B cell (primary cell): ENCODE measurements around the gene ACTL6A. TPM values are rescaled to one million over a fixed set of nuclear protein-coding genes. Genes with fewer than 3 reads are reported as not detected.

ENCODE experiments used
- ATAC-seq: fragments of 200-7000 bp; cut with Tn5 transposase; one replicate; pipeline ENCODE4 v1.10.0; 2021; ENCODE audit warnings: low read depth, mild to moderate bottlenecking, moderate number of reproducible peaks, moderate library complexity
- CTCF ChIA-PET: fragments of 350-600 bp; sonication (Branson Sonifier 250); formaldehyde crosslinking; loops from one replicate; lab custom pipeline; 2021; ENCODE audit warnings: antibody characterized with exemption, inconsistent platforms; lab: Charles Lee
- POLR2A ChIA-PET: fragments of 350-600 bp; sonication (Branson Sonifier 250); formaldehyde crosslinking; loops from one replicate; lab custom pipeline; 2021; ENCODE audit warnings: antibody characterized with exemption; lab: Charles Lee
- DNase-seq: peaks from one replicate; pipeline ENCODE4 v3.0.0; 2013
- H2AFZ ChIP-seq: 2 replicates; pipeline ENCODE4 v1.6.1; 2012; ENCODE audit warnings: mild to moderate bottlenecking, low read depth, low read length; ENCODE audit not compliant: insufficient read depth, poor library complexity, severe bottlenecking
- H3K27ac ChIP-seq, 2 donors: 1 replicate in 1 of 2; 2 replicates in 1 of 2; pipeline ENCODE4 v1.5.1; 2012 to 2013; ENCODE audit warnings: low read length in 2 of 2, mild to moderate bottlenecking in 2 of 2, moderate library complexity in 1 of 2
- H3K27me3 ChIP-seq, 4 experiments: fragments of 200-600 bp in 1 of 4; sonication (generic) in 1 of 4; replicated peaks in 1 of 4; 1 replicate in 2 of 4; 2 replicates in 2 of 4; pipeline versions ENCODE4 v1.6.1 to v1.7.0; 2013 to 2016; ENCODE audit warnings: low read length in 3 of 4, mild to moderate bottlenecking in 2 of 4, mixed read lengths in 1 of 4, moderate library complexity in 1 of 4; ENCODE audit not compliant: insufficient read depth in 4 of 4, control insufficient read depth in 3 of 4; ENCODE audit errors: control extremely low read depth in 1 of 4
- H3K36me3 ChIP-seq, 2 experiments: replicated peaks in 1 of 2; 1 replicate in 1 of 2; 2 replicates in 1 of 2; pipeline versions ENCODE4 v1.6.1 to v1.7.1; 2013; ENCODE audit warnings: low read length in 1 of 2; ENCODE audit not compliant: insufficient read depth in 2 of 2, control insufficient read depth in 1 of 2; ENCODE audit errors: control extremely low read depth in 1 of 2, extremely low read depth in 1 of 2
- H3K4me1 ChIP-seq, 2 donors: fragments of 200-600 bp in 1 of 2; sonication (generic) in 1 of 2; 1 replicate in 1 of 2; 2 replicates in 1 of 2; pipeline versions ENCODE4 v1.5.1 to v1.6.1; 2013 to 2017; ENCODE audit warnings: low read length in 2 of 2; ENCODE audit not compliant: control insufficient read depth in 2 of 2, insufficient read depth in 2 of 2
- H3K4me2 ChIP-seq: replicated peaks from 2 replicates; pipeline ENCODE3; 2012; ENCODE audit warnings: mild to moderate bottlenecking, low read depth, low read length; ENCODE audit not compliant: poor library complexity, severe bottlenecking
- H3K4me3 ChIP-seq, 5 experiments: fragments of 200-600 bp in 1 of 5; sonication (generic) in 1 of 5; 1 replicate in 3 of 5; 2 replicates in 2 of 5; pipeline versions ENCODE4 v1.5.1 to v1.7.0; 2011 to 2016; ENCODE audit warnings: low read length in 4 of 5, mild to moderate bottlenecking in 4 of 5, low read depth in 2 of 5, control low read depth in 1 of 5, moderate library complexity in 1 of 5; ENCODE audit not compliant: insufficient read depth in 1 of 5; ENCODE audit errors: control extremely low read depth in 1 of 5, extremely low read depth in 1 of 5
- H3K79me2 ChIP-seq: fragments of 200-600 bp; sonication (generic); one replicate; pipeline ENCODE4 v1.6.0; 2016; ENCODE audit warnings: low read length; ENCODE audit not compliant: control insufficient read depth, insufficient read depth
- H3K9ac ChIP-seq: fragments of 200-600 bp; sonication (generic); 2 replicates; pipeline ENCODE4 v1.6.1; 2017; ENCODE audit warnings: mild to moderate bottlenecking, low read length, moderate library complexity
- H3K9me3 ChIP-seq, 3 donors: one replicate each; pipeline versions ENCODE4 v1.6.1 to v1.7.1; 2013; ENCODE audit warnings: low read length in 2 of 3; ENCODE audit not compliant: control insufficient read depth in 2 of 3, insufficient read depth in 1 of 3; ENCODE audit errors: control extremely low read depth in 1 of 3
- H4K20me1 ChIP-seq: 2 replicates; pipeline ENCODE4 v1.6.0; 2012; ENCODE audit warnings: mild to moderate bottlenecking, low read length; ENCODE audit not compliant: insufficient read depth, control insufficient read depth, poor library complexity, severe bottlenecking
- H3K27ac Mint-ChIP-seq: one replicate; pipeline ENCODE4 v1.8.0; 2021; ENCODE audit warnings: mixed read lengths
- H3K27me3 Mint-ChIP-seq: one replicate; pipeline ENCODE4 v1.8.0; 2021; ENCODE audit warnings: mixed read lengths
- H3K4me1 Mint-ChIP-seq: one replicate; pipeline ENCODE4 v1.8.0; 2021; ENCODE audit warnings: mixed read lengths
- H3K4me3 Mint-ChIP-seq: one replicate; pipeline ENCODE4 v1.8.0; 2021; ENCODE audit warnings: mixed read lengths
- H3K9me3 Mint-ChIP-seq: one replicate; pipeline ENCODE4 v1.8.0; 2022; ENCODE audit warnings: mixed read lengths; ENCODE audit not compliant: insufficient read depth
- CTCF ChIP-seq: fragments of 200-600 bp; IDR thresholded peaks from one replicate; pipeline ENCODE4 v1.8.0; 2022; ENCODE audit warnings: antibody characterized with exemption, mild to moderate bottlenecking
- EZH2 ChIP-seq: IDR thresholded peaks from 2 replicates; pipeline ENCODE4 v1.6.1; 2012; ENCODE audit warnings: borderline replicate concordance, low read depth, mild to moderate bottlenecking, moderate library complexity, low read length; ENCODE audit not compliant: insufficient read depth, poor library complexity, severe bottlenecking
- WGBS: methylation state at CpG from one replicate; pipeline ENCODE4 v1.1.5; 2013; ENCODE audit warnings: missing lambda C conversion rate; ENCODE audit not compliant: insufficient coverage; 5-methylcytosine and 5-hydroxymethylcytosine counted together
- intact Hi-C: fragments of 100-400 bp; cut with micrococcal nuclease; formaldehyde crosslinking; loops from one replicate; pipeline ENCODE4 v1.10.0; 2022
- polyA plus RNA-seq: library from polyadenylated mRNA; depleted of rRNA; stranded (reverse); fragments of >200 nt; gene quantifications from 2 replicates; pipeline ENCODE4 v1.2.3, GENCODE V29; 2012
- total RNA-seq, 2 donors: library from RNA; stranded (reverse); fragments of 120-200 nt in 1 of 2; gene quantifications; 1 replicate in 1 of 2; 2 replicates in 1 of 2; pipeline versions ENCODE4 v1.2.3 to v1.2.4, GENCODE V29; 2013 to 2022

The ACTL6A gene
- total and polyA plus RNA-seq, 2 donors (not counting 1 experiment from before 2014, with no cell fraction given), result 26.2 to 48.5 TPM

GRCh38 chr3:179606534-179607085 lies 43.9 kb downstream of the ACTL6A start:
- Histone ChIP-seq H3K36me3 (peaks cover 0 to 3% of the 10 kb centered on the region in 2 experiments), H3K27ac (peak overlapping the region in 1 of 2 donors; percentile 60), H3K4me2 (peak overlapping the region; percentile 13), H3K4me3 (no peak overlapping the region), H3K9ac (no peak overlapping the region), H2AFZ (no peak overlapping the region), H3K27me3 (no peaks in the 10 kb centered on the region), H3K4me1 (peaks cover 39 to 45% of the 10 kb centered on the region in 2 donors), H3K9me3 (no peaks in the 10 kb centered on the region), H4K20me1 (no peaks in the 10 kb centered on the region), H3K79me2 (peaks cover 77% of the 10 kb centered on the region)
- no CpG with 5 or more reads among the region's 4 CpGs for WGBS
- H3K4me3 Mint-ChIP-seq, result peak overlapping the region; percentile 5
- POLR2A ChIA-PET, result no interaction called here
- no peak for ATAC-seq
- CTCF ChIA-PET, result interaction anchor here (1.0 kb wide), 2 partner anchors 38 to 46 kb away, joined by 3 read pairs; partner anchors contain the start of gene USP13
- no peaks in the 10 kb centered on the region for H3K27me3 Mint-ChIP-seq
- H3K4me1 Mint-ChIP-seq, result peaks cover 55% of the 10 kb centered on the region
- intact Hi-C loops, result no loop called here
- TF ChIP-seq CTCF (no peak), EZH2 (no peak)
- DNase-seq, result peak; percentile 58
- H3K9me3 Mint-ChIP-seq, result no peaks in the 10 kb centered on the region
- peak overlapping the region; percentile 62 for H3K27ac Mint-ChIP-seq

GRCh38 chr3:179608931-179609720 lies 46.4 kb downstream of the ACTL6A start:
- peak overlapping the region; percentile 52 to 81 for H3K27ac ChIP-seq
- Mint-ChIP-seq H3K4me1 (peaks cover 53% of the 10 kb centered on the region), H3K9me3 (no peaks in the 10 kb centered on the region), H3K4me3 (peak overlapping the region; percentile 50), H3K27ac (peak overlapping the region; percentile 69), H3K27me3 (no peaks in the 10 kb centered on the region)
- H3K27me3 ChIP-seq, result no peaks in the 10 kb centered on the region
- intact Hi-C loops, result loop anchor here (1.0 kb wide), 1 partner anchor 44 kb away; the partner anchor contains the start of gene USP13
- H4K20me1 ChIP-seq, result no peaks in the 10 kb centered on the region
- TF ChIP-seq CTCF (no peak), EZH2 (no peak)
- WGBS, result 17% methylated on average over 2 of the region's 6 CpGs
- H3K36me3 ChIP-seq, result no peaks in the 10 kb centered on the region
- peak; percentile 53 for DNase-seq
- ChIA-PET POLR2A (no interaction called here), CTCF (interaction anchor here (1.7 kb wide), 1 partner anchor 41 kb away, joined by 6 read pairs; no protein-coding TSS in a partner anchor)
- ATAC-seq, result peak; percentile 16
- no peak overlapping the region for H3K4me3 ChIP-seq
- H3K4me1 ChIP-seq, result peaks cover 35 to 36% of the 10 kb centered on the region in 2 donors
- H3K9me3 ChIP-seq, result no peaks in the 10 kb centered on the region
- H2AFZ ChIP-seq, result peak overlapping the region; percentile 53
- H3K4me2 ChIP-seq, result peak overlapping the region; percentile 48
- peak overlapping the region; percentile 16 for H3K9ac ChIP-seq
- H3K79me2 ChIP-seq, result peaks cover 77% of the 10 kb centered on the region
